GM12892 (cell line): Measurements from ENCODE around the gene PGF.

Source experiments
- POLR2A ChIP-seq: IDR thresholded peaks from 2 replicates; pipeline ENCODE4 v1.6.1; 2011; ENCODE audit warnings: low read depth, low read length, control low read depth
- POLR2AphosphoS5 ChIP-seq: IDR thresholded peaks from 2 replicates; pipeline ENCODE4 v1.6.1; 2011; ENCODE audit warnings: low read depth, low read length, control low read depth

DNA sequence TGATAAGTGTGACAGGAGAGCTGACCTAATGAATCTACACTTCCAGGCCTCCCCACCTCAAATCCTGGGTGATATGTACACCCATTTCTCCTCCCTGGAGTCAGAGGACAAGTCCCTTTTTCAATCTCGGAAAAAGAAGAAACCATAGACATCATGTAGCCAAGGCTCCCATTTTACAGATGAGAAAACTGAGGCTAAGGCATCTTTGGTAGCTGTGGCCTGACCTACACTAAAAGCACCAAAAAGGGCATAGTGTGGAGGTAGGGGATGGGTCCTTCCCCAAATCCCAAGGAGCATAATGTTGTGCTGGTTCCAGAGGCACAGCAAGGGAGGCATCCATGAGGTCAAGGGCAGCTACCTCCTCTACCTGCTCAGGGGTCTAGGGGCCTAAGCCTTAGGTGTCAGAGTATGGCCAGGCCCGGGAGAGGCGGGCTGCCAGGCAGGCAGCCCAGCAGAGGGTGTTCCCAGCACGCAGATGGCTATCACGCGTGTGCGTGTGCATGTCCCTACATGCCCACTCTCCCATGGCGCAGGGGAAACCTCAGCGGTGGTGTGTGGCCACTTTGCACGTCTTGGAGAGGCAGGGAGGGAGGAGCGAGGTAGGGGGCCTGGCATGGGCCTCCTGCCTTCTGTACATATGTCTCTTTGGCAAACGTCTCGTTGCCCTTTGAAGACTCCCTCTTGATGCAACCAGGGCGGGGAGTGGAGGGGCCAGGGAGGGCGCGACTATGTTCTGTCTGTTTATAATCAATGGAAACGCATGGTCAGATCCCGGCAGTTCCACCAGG lies 2.5 kb downstream of the PGF start:
- no peak for TF ChIP-seq POLR2A
- no peak for TF ChIP-seq POLR2AphosphoS5
